M059J (cell line): ENCODE results near the gene NDE1. TPM values are rescaled to one million over a fixed set of nuclear protein-coding genes. Genes with fewer than 3 reads are reported as not detected.
A peak's percentile ranks its signal among the peaks of the same experiment; 100 is the strongest.
"Not testable (repeated sequence)": the region's sequence is repeated elsewhere in the genome, so short reads cannot be mapped to it uniquely, and the experiment has no call there.

Experiments
- DNase-seq: peaks from one replicate; pipeline ENCODE4 v3.0.0-alpha.2; 2012; ENCODE audit warnings: low read depth
- total RNA-seq: library from RNA; depleted of rRNA; stranded (reverse); fragments of >200 nt; shearing (Covaris generic); gene quantifications from 2 replicates; pipeline ENCODE4 v1.2.3, GENCODE V29; 2014

NDE1 gene
- total RNA-seq, 1 experiment from 2014 or later = 78.6 TPM

GRCh38 chr16:15699819-15700218, 49.8 kb downstream of the NDE1 start:
- DNase-seq = no peak

- no peak for DNase-seq
Measured at GRCh38 chr16:15701367-15701766, 51.3 kb downstream of the NDE1 start.

- peak; percentile 6 for DNase-seq
Measured at GRCh38 chr16:15701975-15702970, 52.2 kb downstream of the NDE1 start.

- no peak for DNase-seq
Measured at GRCh38 chr16:15703029-15703736, 53.1 kb downstream of the NDE1 start.

GRCh38 chr16:15704545-15704987, 54.5 kb downstream of the NDE1 start:
- peak; percentile 55 for DNase-seq

- no peak for DNase-seq
Measured at GRCh38 chr16:15705064-15705565, 55.1 kb downstream of the NDE1 start.

- no peak for DNase-seq
Measured at GRCh38 chr16:15707332-15707731, 57.3 kb downstream of the NDE1 start.

GRCh38 chr16:15708096-15708495, 58.1 kb downstream of the NDE1 start:
- no peak for DNase-seq

- no peak for DNase-seq
Measured at GRCh38 chr16:15708997-15709396, 59.0 kb downstream of the NDE1 start.

GRCh38 chr16:15714393-15715172, 64.5 kb downstream of the NDE1 start:
- no peak for DNase-seq

GRCh38 chr16:15715221-15715620, 65.2 kb downstream of the NDE1 start:
- DNase-seq = no peak

GRCh38 chr16:15716694-15717447, 66.8 kb downstream of the NDE1 start:
- no peak for DNase-seq

GRCh38 chr16:15721018-15721417, 71.0 kb downstream of the NDE1 start:
- no peak for DNase-seq

- DNase-seq = no peak
Measured at GRCh38 chr16:15723808-15724207, 73.8 kb downstream of the NDE1 start.

- DNase-seq = no peak
Measured at GRCh38 chr16:15725641-15726240, 75.7 kb downstream of the NDE1 start.

- no peak for DNase-seq
Measured at GRCh38 chr16:15726715-15727114, 76.7 kb downstream of the NDE1 start.

- not testable (repeated sequence) for DNase-seq
Measured at GRCh38 chr16:15727697-15728096, 77.7 kb downstream of the NDE1 start.

GRCh38 chr16:15729152-15729551, 79.1 kb downstream of the NDE1 start:
- DNase-seq = no peak

- peak; percentile 7 for DNase-seq
Measured at GRCh38 chr16:15732416-15732815, 82.4 kb downstream of the NDE1 start.

GRCh38 chr16:15735610-15736009, 85.6 kb downstream of the NDE1 start:
- no peak for DNase-seq

GRCh38 chr16:15736529-15736928, 86.5 kb downstream of the NDE1 start:
- DNase-seq = no peak
